GM20431 (cell line): ENCODE measurements around the gene SCAMP2.

Experiments
- in situ Hi-C: fragments of 300-500 bp; cut with MseI, MboI; formaldehyde crosslinking; loops from one replicate; pipeline ENCODE4 v1.15.0; 2020; ENCODE audit warnings: low sequenced_read_pairs; ENCODE audit not compliant: unreplicated experiment

Gene SCAMP2

DNA sequence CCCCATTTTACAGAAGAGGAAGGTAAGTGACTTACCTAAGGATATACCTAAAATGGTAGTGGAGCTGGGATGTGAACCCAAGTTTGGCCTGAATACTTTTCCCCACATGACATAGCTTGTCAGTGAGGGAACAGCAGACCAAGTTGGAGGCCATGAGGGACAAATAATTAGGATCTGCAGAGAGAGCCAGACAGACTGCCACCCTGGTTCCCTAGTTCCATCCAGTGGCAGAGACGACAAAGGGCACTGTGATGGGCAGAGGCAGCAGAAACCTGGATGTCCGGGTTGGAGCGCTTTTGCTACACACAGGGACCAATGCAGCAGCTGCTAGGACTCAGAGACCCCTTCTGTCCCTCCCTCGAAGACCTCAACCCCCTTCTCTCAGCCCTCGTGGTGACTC, 45.6 kb downstream of the SCAMP2 start:
- in situ Hi-C loops = no loop called here

DNA sequence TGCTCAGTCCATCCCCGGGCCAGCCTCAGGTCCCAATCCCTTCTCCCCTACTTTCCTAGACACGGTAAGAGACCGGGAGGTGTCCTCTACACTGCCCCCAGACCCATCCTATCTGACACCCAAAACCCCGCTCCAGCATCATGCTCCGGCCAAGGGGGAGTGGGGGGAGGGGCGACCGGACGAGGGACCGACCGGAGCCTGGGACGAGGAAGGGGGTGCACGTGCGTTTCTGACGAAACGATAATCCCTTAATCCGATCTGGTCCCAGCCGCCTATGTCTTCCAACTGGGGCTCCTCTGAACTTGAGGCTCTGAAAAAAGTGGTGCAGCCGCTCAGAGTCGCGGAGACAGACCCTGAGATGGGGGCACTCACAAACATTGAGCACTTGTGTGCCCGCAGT, 46.2 kb downstream of the SCAMP2 start:
- in situ Hi-C loops = no loop called here

DNA sequence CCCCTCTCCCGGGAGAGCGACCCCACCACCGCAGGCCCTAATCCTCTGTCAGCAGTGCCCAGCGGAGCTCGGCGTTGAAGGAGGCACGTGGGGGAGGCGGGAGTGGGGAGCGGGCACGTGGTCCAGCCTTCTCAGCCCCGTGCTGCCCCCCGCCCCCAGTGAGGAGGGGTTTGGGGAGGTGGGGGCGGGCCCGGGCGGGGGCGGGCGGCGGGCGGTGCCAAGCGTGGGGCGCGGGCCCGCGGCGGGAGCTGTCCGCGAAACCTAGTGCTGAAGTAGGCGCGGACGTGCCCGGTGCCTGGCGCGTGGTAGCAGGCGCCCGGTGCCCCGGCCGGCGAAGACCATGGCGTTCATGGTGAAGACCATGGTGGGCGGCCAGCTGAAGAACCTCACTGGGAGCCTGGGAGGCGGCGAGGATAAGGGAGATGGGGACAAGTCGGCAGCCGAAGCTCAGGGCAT, 46.8 kb downstream of the SCAMP2 start, which contains the start of gene CPLX3:
CPLX3 (plus strand) TSS at position 264 of the 456 bp plus-strand sequence; CDS start at position 341, 77 bp downstream.
- in situ Hi-C loops = no loop called here

DNA sequence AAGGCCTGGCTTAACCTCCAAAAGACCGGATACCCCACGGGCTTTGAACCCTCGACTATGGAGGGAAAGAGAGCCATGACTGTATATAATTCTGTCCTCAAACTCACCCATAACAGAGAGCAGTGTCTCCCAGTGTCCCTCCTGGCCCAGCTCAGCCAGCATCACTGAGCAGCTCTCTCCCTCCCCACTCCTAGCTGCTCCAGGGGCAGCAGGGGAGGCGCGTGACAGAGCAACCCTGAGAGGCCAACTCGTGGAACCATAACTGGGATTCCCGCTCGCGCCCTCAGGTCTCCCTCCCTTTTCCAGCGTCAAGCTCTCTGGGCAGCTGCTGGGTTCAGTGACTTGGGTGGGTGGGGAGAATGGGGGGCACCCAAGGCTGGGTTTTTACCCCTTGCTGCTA, 47.3 kb downstream of the SCAMP2 start:
- in situ Hi-C loops = no loop called here

DNA sequence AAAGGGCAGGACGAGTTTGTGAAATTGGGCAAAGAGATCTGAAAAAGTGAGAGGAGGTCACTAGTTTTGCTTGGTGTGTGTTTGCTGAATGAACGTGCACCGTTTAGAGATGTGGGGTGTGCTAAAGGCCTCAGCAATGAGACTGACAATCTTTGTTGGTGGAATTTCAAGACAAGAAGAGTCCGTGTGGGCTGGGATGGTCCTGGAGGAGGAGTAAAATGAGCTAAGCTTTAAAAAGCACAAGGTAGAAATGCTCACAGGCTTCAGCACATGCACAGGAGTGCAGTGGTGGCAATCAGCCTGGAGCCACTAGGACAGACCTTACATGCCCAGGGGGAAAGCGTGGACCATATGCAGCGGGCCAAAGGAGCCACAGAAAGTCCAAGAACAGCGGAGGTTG, 48.2 kb downstream of the SCAMP2 start:
- in situ Hi-C loops = no loop called here

DNA sequence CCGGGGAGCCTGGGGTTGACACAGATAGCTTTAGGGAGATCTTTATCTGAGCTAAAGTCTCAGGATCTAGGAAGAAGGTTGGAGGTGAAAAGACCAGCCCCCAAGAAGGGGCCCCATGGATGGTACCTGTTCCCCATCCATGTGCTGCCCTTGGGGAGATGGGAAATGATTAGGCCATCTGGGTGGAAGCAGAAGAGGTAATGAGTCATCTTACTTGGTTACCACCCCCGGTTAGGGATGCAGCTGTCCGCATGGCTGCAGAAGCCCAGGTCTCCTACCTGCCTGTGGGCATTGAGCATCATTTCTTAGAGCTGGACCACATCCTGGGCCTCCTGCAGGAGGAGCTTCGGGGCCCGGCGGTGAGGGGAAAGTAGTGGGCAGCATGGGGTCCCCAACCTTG, 49.8 kb downstream of the SCAMP2 start:
- in situ Hi-C loops = no loop called here

DNA sequence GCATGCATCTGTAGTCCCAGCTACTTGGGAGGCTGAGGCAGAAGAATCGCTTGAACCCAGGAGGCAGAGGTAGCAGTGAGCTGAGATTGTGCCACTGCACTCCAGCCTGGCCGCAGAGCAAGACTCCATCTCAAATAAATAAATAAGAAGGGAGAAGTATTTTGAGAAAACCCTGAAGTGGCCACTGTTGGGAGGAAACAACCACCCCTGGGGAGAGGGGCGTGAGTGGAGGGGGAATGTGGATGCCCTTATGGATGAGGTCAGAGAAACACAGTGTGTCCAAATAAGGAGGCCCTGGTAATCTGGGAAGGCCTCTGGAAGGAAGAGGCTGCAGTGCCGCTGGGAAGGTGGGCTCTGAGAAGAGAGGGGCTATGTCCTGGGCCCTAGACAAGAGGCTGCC, 50.9 kb downstream of the SCAMP2 start:
- in situ Hi-C loops = no loop called here

DNA sequence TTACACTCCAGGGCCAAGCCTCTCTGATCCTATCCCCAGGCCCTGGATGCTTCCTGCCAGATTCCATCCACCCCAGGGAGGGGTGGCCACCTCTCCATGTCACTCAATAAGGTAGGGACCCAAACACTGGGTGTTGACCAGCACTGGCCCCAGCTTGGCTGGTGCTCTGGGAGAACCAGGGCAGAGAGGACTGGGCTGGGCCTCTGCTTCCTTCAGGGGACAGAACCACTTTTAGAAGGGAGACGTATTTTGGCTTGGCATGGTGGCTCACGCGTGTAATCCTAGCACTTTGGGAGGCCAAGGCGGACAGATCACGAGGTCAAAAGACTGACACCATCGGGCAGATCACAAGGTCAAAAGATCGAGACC, 51.4 kb downstream of the SCAMP2 start:
- in situ Hi-C loops = no loop called here

DNA sequence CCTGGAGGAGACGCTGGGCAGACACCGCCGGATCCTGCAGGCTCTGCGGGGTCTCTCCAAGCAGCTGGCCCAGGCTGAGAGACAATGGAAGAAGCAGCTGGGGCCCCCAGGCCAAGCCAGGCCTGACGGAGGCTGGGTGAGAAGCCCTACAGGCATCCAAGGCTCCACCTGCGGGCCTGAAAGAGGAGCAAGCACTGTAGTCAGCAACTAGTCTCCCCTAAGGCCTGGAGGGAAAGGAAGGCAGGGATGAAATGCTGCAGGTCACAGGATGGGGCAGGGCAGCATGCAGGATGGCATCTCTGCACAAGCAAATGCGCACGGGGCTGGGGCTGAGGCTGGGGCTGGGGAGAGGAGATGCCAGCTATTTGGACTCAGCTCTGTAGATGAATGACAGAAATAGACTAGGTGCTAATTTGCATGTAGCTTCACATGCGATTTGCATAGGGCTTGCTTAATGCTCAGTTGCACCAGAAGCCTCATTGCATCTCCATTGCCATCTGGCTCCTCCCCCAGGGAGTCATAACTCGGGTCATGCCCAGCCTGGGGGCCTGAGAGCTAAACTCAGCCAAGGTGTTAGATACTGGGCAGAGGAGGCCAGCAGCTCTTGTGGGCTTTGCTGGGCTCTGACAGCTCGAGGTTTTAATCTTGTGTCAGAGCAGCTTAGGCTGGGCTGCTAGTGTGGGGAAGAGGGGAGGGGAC, 51.9 kb downstream of the SCAMP2 start:
- in situ Hi-C loops = no loop called here

DNA sequence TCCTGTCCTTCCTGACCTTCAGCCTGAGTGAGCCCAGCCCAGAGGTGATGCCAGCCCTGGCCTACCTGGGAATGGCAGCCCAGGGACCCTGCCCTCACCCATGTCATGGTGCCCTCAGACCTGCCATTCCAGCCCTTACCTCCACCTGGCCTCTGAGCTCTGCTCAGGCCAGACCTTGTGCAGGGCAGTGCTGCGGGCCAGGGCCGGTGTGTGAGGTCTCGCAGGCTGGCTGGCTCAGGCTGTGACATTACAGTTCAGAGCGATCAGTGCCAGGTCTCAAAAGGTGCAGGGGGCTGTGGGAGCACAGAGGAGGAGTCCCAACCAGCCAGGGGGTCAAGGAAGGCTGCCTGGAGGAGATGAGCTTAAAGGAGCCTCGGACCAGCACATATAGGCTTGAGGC, 53.1 kb downstream of the SCAMP2 start:
- in situ Hi-C loops = no loop called here

DNA sequence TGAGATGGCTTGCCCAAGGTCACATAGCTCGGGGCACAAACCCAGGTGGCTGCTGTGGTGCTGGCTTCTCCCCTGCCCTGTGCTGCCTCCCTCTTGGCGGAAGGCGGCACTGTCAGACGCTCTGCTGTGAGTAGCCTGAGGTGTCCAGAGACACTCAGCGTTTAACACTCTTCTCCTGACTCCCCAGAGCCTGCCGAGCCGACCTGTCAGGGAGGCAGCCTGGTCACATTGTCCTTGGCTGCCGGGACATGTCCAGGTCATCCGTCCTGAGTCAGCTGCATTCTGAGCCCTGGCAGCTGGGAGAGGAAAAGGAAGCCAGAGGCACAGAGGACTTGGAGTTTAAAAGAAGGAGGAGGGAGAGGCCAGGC, 55.8 kb downstream of the SCAMP2 start:
- in situ Hi-C loops = no loop called here

DNA sequence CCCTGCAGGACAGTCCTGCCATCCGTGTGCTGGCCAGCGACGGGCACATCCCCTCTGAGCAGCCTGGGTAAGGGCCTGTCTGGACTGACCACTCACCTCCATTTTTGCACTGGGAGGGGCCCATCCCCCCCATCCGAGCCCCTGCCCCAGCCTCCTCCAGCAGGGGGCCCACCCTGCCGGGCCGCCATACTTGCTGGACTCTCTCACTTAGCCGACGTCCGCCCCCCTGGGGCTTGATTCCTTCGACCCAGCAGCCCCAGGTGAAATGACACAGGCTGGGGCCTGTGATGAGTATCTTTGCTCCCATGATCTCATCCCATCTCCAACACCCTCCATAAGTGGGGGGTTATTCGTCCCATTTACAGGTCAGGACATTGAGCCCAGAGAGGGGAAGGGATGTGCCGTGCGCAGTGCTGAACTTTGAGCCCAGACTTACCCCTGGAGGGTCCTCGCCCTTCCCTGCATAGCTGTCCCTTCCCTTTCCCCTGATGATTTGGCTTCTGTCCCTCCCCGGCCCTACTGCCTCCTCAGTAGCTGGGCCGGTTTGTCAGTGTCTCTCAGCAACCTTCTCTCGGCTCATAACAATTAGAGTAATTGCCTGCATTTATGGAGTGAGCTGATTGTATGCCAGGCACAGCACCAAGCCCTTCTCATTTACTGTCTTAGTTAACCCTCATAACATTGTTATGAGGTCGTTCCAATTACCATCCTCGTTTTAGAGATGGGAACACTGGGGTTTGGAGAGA, 56.4 kb downstream of the SCAMP2 start:
- in situ Hi-C loops = no loop called here

DNA sequence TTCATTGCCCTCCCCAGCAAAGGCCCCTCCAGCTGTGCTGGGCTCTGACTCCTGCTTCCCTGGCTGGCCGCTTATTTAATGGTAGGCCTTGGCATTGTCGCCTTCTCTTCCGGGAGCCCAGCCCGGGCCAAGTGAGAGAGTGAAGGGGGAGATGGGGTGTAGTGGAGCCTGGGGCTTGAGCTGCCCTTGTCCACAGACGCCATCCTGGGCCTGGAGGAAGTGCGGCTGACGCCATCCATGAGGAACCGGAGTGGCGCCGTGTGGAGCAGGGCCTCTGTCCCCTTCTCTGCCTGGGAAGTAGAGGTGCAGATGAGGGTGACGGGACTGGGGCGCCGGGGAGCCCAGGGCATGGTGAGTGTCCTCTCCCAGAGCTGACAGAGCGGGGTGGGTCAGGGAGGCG, 57.2 kb downstream of the SCAMP2 start:
- in situ Hi-C loops = no loop called here

DNA sequence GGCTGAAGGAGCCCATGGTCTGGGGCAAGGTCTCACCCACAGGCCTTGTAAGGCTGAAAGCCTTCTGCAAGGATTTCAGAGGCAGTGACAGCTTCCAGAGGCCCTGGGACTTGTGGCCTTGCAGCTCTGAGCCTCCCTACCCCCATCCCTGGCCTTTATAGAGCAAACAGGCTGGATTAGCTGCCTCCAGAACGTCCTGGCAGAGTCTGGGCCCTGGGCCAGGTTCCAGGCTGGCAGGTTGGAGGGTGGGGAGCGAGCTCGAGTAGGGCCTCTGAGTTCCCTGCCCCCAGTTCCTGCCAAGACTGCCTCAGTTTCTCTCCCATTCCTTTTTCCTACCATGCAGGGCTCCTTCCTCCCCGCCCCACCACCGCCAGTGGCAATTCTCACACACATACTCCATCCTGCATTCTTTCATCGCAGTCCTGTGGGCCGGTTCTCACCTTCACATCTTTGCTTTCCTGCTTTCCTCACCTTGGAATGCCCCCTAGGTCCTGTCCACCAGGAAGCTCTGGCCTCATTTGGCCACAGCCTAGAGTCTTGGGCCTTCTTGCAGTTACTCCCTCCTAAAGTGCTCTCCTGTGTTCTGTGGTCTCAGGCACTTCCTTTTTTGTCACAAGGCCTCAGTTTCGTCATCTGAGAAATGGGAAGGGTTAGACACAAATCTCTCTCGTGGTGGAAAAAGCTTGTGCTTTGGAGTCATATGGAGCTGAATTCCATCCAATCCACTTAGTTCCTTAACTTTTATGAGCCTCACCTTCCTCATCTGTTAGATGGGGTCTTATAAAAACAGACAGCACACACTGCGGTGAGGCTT, 57.8 kb downstream of the SCAMP2 start:
- in situ Hi-C loops = no loop called here

DNA sequence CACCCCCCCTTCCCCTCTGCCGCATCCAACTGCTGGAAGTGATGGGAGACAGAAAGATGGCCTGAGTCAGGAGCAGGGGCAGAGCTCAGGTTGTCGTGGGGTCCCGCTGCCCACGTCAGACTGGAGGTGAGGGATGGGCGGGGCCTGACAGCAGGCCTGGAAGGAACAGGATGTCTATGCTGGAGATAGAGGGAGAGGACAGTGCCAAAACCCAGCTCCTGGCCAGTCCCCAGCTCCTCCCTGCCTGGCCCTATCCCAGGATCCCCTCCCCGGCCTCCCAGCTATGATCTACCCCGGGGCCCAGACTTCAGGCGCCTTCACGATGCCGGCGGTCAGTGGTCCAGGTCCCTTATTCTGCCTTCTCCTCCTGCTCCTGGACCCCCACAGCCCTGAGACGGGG, 60.6 kb downstream of the SCAMP2 start, which contains the start of gene LMAN1L:
LMAN1L (plus strand) TSS at position 303 of the 400 bp plus-strand sequence; CDS start at position 323, 20 bp downstream.
- in situ Hi-C loops = no loop called here

DNA sequence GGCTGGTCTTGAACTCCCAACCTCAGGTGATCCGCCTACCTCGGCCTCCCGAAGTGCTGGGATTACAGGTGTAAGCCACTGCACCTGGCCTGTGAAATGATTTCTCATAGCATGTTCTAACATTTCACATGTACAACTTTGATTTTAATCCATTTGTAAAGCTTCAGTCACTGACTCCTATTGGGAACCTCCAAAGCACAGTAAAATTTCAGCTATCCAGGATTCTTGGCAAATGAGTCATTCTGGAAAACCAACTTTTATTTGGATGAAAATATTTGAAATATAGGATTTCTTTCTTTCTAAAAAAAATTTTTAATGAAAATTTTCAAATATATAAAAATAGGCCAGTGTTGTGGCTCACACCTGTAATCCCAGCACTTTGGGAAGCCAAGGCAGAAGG, 63.2 kb downstream of the SCAMP2 start:
- in situ Hi-C loops = no loop called here

DNA sequence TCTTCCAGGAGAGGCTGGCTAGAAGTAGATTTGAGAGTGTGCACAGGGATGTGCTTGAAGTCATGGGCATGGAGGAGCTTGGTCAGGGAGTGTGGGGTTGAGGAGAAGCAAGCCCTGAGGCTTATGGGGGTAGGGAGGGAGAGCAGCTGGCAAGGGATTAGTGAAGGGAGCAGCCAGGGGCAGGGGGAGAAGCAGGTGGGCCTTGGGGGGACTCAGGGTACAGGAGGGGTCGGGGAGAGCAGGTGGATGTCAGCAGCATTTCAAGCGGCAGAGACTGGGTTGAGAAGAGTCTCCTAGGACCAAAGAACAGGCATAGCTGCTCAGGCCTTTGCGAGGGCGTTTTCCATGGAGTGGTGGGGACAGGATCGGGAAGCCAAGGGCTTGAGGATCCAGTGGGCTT, 63.9 kb downstream of the SCAMP2 start:
- in situ Hi-C loops = no loop called here

DNA sequence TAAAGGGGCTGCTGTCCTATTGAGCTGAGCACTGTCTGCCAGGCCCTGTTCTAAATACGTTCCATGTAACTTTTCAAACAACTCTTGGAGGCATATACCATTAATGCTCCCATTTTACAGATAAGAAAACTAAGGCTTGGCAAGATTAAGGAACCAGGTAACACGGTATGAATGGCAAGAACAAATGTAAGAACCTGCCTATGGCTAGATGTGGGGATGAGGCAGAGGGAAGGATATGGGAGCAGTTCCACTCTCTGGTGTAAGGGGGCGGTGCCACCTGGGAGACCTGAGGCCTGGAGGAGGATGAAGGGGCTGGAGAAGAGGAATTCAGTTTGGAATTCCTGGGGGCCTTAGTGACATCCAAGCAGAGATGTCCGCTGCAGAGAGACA, 64.3 kb downstream of the SCAMP2 start:
- in situ Hi-C loops = no loop called here

DNA sequence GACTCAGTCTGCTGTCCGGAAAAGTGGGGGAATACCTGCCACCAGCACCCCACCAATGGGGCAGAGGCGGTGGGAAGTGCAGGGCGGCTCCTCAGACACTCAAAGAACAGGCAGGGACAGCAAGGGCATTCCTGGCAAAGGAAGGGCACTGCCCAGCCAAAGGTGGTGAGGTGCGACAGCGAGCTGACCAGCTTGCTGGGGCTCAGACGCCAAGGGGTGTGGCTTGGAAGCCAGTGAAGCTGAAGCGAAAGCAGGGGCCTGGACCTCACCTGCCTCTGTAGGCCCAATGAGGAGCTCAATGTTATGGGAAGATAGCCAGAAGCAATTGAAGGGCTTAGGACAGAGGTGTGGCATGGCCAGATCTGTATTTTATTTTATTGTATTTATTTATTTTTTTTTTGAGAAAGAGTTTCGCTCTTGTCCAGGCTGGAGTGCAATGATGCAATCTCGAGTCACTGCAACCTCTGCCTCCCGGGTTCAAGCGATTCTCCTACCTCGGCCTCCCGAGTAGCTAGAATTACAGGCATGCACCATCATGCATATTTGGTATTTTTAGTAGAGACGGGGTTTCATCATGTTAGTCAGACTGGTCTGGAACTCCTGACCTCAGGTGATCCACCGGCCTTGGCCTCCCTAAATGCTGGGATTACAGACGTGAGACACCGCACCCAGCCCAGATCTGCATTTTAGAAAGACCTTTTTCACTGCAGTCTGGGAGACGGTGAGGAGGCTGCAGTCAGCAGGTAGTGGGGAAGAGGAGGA, 64.9 kb downstream of the SCAMP2 start:
- in situ Hi-C loops = no loop called here

DNA sequence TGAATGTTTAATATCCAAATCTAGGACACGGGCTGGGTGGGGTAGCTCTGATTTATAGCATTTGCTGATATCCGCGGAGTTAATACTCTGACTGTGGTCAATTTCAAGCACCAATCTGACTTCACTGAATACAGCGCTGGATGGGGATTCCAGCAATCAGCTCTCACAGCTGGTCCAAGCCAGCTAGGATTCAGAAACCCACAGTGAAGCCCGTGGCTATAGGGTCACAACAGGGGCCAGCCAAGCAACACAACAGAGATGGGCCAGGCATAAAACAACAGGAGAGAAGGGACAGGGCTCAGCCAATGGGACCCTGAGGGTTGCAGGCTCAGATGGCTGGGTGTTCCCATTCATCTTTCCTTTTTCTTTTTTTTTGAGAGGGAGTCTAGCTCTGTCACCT, 65.9 kb downstream of the SCAMP2 start:
- in situ Hi-C loops = no loop called here
